Neural cell (in vitro differentiated cells): ENCODE results near the gene RPS6KA2.

Experiments used
- CTCF ChIP-seq: fragments of 450-650 bp; IDR thresholded peaks from 2 replicates; pipeline ENCODE4 v1.5.1; 2014; ENCODE audit warnings: antibody characterized with exemption, mild to moderate bottlenecking, moderate library complexity; ENCODE audit not compliant: poor library complexity, severe bottlenecking
- MXI1 ChIP-seq: fragments of 450-650 bp; conservative IDR thresholded peaks from 2 replicates; pipeline ENCODE4 v1.6.1; 2014; ENCODE audit warnings: antibody characterized with exemption, mild to moderate bottlenecking; ENCODE audit not compliant: poor library complexity, severe bottlenecking

- TF ChIP-seq CTCF (no peak), MXI1 (no peak)
Measured at GRCh38 chr6:166618866-166619761, 7.9 kb downstream of the RPS6KA2 start.
